WTC11 (cell line): Measurements from ENCODE around the gene USE1.

ENCODE experiments used
- ATF1 ChIP-seq: sonication (generic); formaldehyde crosslinking; IDR thresholded peaks from 2 replicates; pipeline ENCODE4 v1.8.1; 2023; ENCODE audit warnings: mild to moderate bottlenecking, moderate library complexity, missing genetic modification reagents
- ATF2 ChIP-seq: sonication (generic); formaldehyde crosslinking; IDR thresholded peaks from 2 replicates; pipeline ENCODE4 v1.8.1; 2022; ENCODE audit warnings: low read depth, missing genetic modification reagents, borderline replicate concordance
- FOXK1 ChIP-seq: sonication (generic); formaldehyde crosslinking; IDR thresholded peaks from 2 replicates; pipeline ENCODE4 v1.8.0; 2022; ENCODE audit warnings: mild to moderate bottlenecking, moderate library complexity, missing genetic modification reagents
- IRF1 ChIP-seq: sonication (generic); formaldehyde crosslinking; IDR thresholded peaks from 2 replicates; pipeline ENCODE4 v1.8.0; 2023; ENCODE audit warnings: missing genetic modification reagents
- KAT7 ChIP-seq: sonication (generic); formaldehyde crosslinking; IDR thresholded peaks from 2 replicates; pipeline ENCODE4 v1.8.1; 2023; ENCODE audit warnings: missing genetic modification reagents, mild to moderate bottlenecking, borderline replicate concordance
- MAX ChIP-seq: sonication (generic); formaldehyde crosslinking; IDR thresholded peaks from 2 replicates; pipeline ENCODE4 v1.8.0; 2022; ENCODE audit warnings: mild to moderate bottlenecking, missing genetic modification reagents
- RELA ChIP-seq: sonication (generic); formaldehyde crosslinking; IDR thresholded peaks from 2 replicates; pipeline ENCODE4 v1.8.1; 2022; ENCODE audit warnings: missing genetic modification reagents, mild to moderate bottlenecking, borderline replicate concordance
- USF2 ChIP-seq: sonication (generic); formaldehyde crosslinking; IDR thresholded peaks from 2 replicates; pipeline ENCODE4 v1.8.1; 2023; ENCODE audit warnings: mild to moderate bottlenecking, missing genetic modification reagents, moderate library complexity
- ZNF263 ChIP-seq: sonication (generic); formaldehyde crosslinking; IDR thresholded peaks from 2 replicates; pipeline ENCODE4 v1.8.1; 2022; ENCODE audit warnings: low read depth, mild to moderate bottlenecking, moderate library complexity, missing genetic modification reagents
- ZNF281 ChIP-seq: sonication (generic); formaldehyde crosslinking; IDR thresholded peaks from 2 replicates; pipeline ENCODE4 v1.8.0; 2023; ENCODE audit warnings: mild to moderate bottlenecking, missing genetic modification reagents
- ZNF317 ChIP-seq: sonication (generic); formaldehyde crosslinking; IDR thresholded peaks from 2 replicates; pipeline ENCODE4 v1.8.1; 2023; ENCODE audit warnings: low read depth, mild to moderate bottlenecking, moderate library complexity, missing genetic modification reagents, borderline replicate concordance
- TF ChIP-seq, protein P1 (sequence below): fragments of 200-600 bp; IDR thresholded peaks from 2 replicates; pipeline ENCODE4 v1.8.0; 2022; ENCODE audit warnings: antibody characterized with exemption
- TF ChIP-seq, protein P2 (sequence below): sonication (generic); formaldehyde crosslinking; IDR thresholded peaks from 2 replicates; pipeline ENCODE4 v1.8.1; 2022; ENCODE audit warnings: missing genetic modification reagents, borderline replicate concordance

- no peak for TF ChIP-seq ATF1 (CRISPR knock-in tag)
- TF ChIP-seq, protein P1, sequence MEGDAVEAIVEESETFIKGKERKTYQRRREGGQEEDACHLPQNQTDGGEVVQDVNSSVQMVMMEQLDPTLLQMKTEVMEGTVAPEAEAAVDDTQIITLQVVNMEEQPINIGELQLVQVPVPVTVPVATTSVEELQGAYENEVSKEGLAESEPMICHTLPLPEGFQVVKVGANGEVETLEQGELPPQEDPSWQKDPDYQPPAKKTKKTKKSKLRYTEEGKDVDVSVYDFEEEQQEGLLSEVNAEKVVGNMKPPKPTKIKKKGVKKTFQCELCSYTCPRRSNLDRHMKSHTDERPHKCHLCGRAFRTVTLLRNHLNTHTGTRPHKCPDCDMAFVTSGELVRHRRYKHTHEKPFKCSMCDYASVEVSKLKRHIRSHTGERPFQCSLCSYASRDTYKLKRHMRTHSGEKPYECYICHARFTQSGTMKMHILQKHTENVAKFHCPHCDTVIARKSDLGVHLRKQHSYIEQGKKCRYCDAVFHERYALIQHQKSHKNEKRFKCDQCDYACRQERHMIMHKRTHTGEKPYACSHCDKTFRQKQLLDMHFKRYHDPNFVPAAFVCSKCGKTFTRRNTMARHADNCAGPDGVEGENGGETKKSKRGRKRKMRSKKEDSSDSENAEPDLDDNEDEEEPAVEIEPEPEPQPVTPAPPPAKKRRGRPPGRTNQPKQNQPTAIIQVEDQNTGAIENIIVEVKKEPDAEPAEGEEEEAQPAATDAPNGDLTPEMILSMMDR = no peak
- TF ChIP-seq ZNF263 = no peak
- TF ChIP-seq KAT7 = no peak
- no peak for TF ChIP-seq USF2 (CRISPR knock-in tag)
- no peak for TF ChIP-seq RELA
- no peak for TF ChIP-seq FOXK1
- TF ChIP-seq ZNF281 (CRISPR knock-in tag) = no peak
- no peak for TF ChIP-seq MAX (CRISPR knock-in tag)
- TF ChIP-seq IRF1 (CRISPR knock-in tag) = no peak
- TF ChIP-seq, protein P2, sequence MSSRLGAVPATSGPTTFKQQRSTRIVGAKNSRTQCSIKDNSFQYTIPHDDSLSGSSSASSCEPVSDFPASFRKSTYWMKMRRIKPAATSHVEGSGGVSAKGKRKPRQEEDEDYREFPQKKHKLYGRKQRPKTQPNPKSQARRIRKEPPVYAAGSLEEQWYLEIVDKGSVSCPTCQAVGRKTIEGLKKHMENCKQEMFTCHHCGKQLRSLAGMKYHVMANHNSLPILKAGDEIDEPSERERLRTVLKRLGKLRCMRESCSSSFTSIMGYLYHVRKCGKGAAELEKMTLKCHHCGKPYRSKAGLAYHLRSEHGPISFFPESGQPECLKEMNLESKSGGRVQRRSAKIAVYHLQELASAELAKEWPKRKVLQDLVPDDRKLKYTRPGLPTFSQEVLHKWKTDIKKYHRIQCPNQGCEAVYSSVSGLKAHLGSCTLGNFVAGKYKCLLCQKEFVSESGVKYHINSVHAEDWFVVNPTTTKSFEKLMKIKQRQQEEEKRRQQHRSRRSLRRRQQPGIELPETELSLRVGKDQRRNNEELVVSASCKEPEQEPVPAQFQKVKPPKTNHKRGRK (CRISPR knock-in tag) = no peak
- no peak for TF ChIP-seq ATF2
- TF ChIP-seq ZNF317 (CRISPR knock-in tag) = no peak
Observed at GRCh38 chr19:17183858-17184321, 31.3 kb upstream of the USE1 start.
